Tibial artery (tissue), 4 donors: ENCODE results near the gene SLC39A11.

ENCODE experiments used
- DNase-seq, 2 donors: peaks; one replicate each; pipeline ENCODE4 v3.0.0-alpha.2; 2019
- H3K27ac ChIP-seq, 2 donors: fragments of 200-600 bp; sonication (generic) in 1 of 2; 1 replicate in 1 of 2; 2 replicates in 1 of 2; pipeline ENCODE4 v1.5.1; 2018 to 2019; ENCODE audit warnings: mild to moderate bottlenecking in 1 of 2
- H3K27me3 ChIP-seq, 2 donors: fragments of 200-600 bp; sonication (generic) in 1 of 2; one replicate each; pipeline versions ENCODE4 v1.5.1 to v1.6.0; 2016 to 2019
- H3K36me3 ChIP-seq, 3 donors: fragments of 200-600 bp; sonication (generic) in 2 of 3; one replicate each; pipeline ENCODE4 v1.5.1; 2016 to 2019; ENCODE audit warnings: mild to moderate bottlenecking in 2 of 3
- H3K4me1 ChIP-seq, 4 donors: fragments of 200-600 bp; sonication (generic) in 2 of 4; 1 replicate in 3 of 4; 2 replicates in 1 of 4; pipeline ENCODE4 v1.5.1; 2016 to 2019
- H3K4me3 ChIP-seq, 2 donors: fragments of 200-600 bp; sonication (generic) in 1 of 2; 1 replicate in 1 of 2; 2 replicates in 1 of 2; pipeline ENCODE4 v1.5.1; 2018 to 2019; ENCODE audit warnings: mild to moderate bottlenecking in 2 of 2
- H3K9me3 ChIP-seq, 3 donors: fragments of 200-600 bp; sonication (generic) in 1 of 3; one replicate each; pipeline ENCODE4 v1.5.1; 2016 to 2019
- CTCF ChIP-seq, 2 experiments: fragments of 200-600 bp in 1 of 2; fragments of 450-650 bp in 1 of 2; IDR thresholded peaks; one replicate each; pipeline ENCODE4 v1.5.1; 2017 to 2019; ENCODE audit warnings: antibody characterized with exemption in 2 of 2, mild to moderate bottlenecking in 1 of 2, moderate library complexity in 1 of 2
- intact Hi-C: fragments of 100-400 bp; cut with DNase I; formaldehyde crosslinking; loops from one replicate; pipeline ENCODE4 v1.15.0; 2023; ENCODE audit warnings: low total_unique reads

SLC39A11 gene

GRCh38 chr17:72840019-72840418 lies 252.5 kb downstream of the SLC39A11 start:
- DNase-seq, result no peak
- H3K27me3 ChIP-seq, result no peaks in the 10 kb centered on the region
- H3K27ac ChIP-seq, result no peak overlapping the region
- no peak for TF ChIP-seq CTCF (IDR thresholded peaks at IDR 0.05)
- H3K9me3 ChIP-seq, result peaks cover 0 to 4% (median 0%) of the 10 kb centered on the region in 3 donors
- H3K4me3 ChIP-seq, result no peak overlapping the region
- no peaks in the 10 kb centered on the region for H3K4me1 ChIP-seq
- intact Hi-C loops, result no loop called here
- peaks cover 23 to 29% (median 25%) of the 10 kb centered on the region in 3 donors for H3K36me3 ChIP-seq

DNA sequence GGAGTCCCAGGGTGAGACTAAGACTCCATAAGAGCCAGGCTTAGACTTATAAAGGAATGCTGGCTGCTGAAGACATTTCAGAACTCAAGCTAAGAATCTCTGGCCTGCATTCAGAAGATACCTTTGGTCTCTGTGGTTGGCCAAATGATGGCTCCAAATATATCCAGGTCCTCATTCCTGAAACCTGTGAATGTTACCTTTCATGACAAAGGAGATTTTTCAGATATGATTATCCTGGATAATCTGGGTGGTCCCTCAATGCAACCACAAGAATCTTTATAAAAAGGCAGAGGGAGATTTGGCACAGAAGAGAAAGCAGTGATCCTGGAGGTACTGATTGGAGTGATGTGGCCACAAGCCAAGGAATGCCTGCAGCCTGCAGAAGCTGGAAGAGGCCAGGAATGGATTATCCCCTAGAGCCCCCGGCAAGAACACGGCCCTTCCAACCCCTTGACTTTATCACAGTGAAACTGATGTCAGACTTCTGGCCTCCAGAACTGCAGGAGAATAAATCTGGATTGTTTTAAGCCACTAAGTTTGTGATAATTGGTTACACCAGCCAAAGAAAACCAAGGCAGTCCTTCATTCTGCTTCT lies 253.3 kb downstream of the SLC39A11 start:
- Histone ChIP-seq H3K36me3 (peaks cover 23 to 29% (median 25%) of the 10 kb centered on the region in 3 donors), H3K4me1 (no peaks in the 10 kb centered on the region), H3K27me3 (no peaks in the 10 kb centered on the region), H3K27ac (no peak overlapping the region), H3K9me3 (peaks cover 0 to 4% (median 0%) of the 10 kb centered on the region in 3 donors), H3K4me3 (no peak overlapping the region)
- TF ChIP-seq CTCF (IDR thresholded peaks at IDR 0.05), result no peak
- DNase-seq, result no peak
- intact Hi-C loops, result no loop called here

GRCh38 chr17:72838581-72838980 lies 253.9 kb downstream of the SLC39A11 start:
- no peaks in the 10 kb centered on the region for H3K4me1 ChIP-seq
- intact Hi-C loops, result no loop called here
- H3K36me3 ChIP-seq, result peaks cover 18 to 29% (median 25%) of the 10 kb centered on the region in 3 donors

GRCh38 chr17:72838068-72838467 lies 254.4 kb downstream of the SLC39A11 start:
- peaks cover 17 to 29% (median 25%) of the 10 kb centered on the region in 3 donors for H3K36me3 ChIP-seq
- H3K27me3 ChIP-seq, result no peaks in the 10 kb centered on the region
- no peaks in the 10 kb centered on the region for H3K4me1 ChIP-seq
- peaks cover 0 to 4% (median 0%) of the 10 kb centered on the region in 3 donors for H3K9me3 ChIP-seq
- intact Hi-C loops, result no loop called here
- no peak overlapping the region for H3K27ac ChIP-seq
- DNase-seq, result no peak
- no peak overlapping the region for H3K4me3 ChIP-seq
- no peak for TF ChIP-seq CTCF (IDR thresholded peaks at IDR 0.05)

More at GRCh38 chr17:72838581-72838980, 253.9 kb downstream of the SLC39A11 start:
- TF ChIP-seq CTCF (IDR thresholded peaks at IDR 0.05), result no peak
- no peak for DNase-seq
- Histone ChIP-seq H3K9me3 (peaks cover 0 to 4% (median 0%) of the 10 kb centered on the region in 3 donors), H3K4me3 (no peak overlapping the region), H3K27ac (no peak overlapping the region), H3K27me3 (no peaks in the 10 kb centered on the region)

DNA sequence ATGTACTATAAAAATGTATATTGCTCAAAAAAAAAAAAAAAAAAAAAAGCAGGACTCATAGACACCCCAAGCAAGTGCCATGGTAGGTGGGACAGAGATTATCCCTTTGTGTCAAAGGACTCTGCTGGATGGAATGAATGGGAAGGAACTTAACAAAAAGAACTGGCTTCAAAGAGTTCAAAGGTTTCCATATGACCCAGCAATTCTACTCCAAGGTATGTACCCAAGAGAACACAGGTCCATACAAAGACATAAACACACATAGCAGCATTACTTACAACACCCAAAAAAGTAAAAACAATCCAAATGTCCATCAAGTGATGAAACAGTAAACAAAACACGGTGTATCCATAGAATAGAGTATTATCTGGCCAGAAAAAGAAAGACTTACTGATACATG lies 255.2 kb downstream of the SLC39A11 start:
- Histone ChIP-seq H3K4me1 (no peaks in the 10 kb centered on the region), H3K4me3 (no peak overlapping the region), H3K27ac (no peak overlapping the region), H3K9me3 (peaks cover 0 to 4% (median 0%) of the 10 kb centered on the region in 3 donors), H3K36me3 (peaks cover 17 to 29% (median 25%) of the 10 kb centered on the region in 3 donors), H3K27me3 (no peaks in the 10 kb centered on the region)
- intact Hi-C loops, result no loop called here
- no peak for DNase-seq
- no peak for TF ChIP-seq CTCF (IDR thresholded peaks at IDR 0.05)
